OCI-LY1 (cell line): ENCODE results near the gene SCN3A.

Experiments used
- CTCF ChIP-seq: fragments of 200-600 bp; sonication (generic), shearing (Covaris generic); IDR thresholded peaks from 2 replicates; pipeline ENCODE4 v1.5.1; 2017; ENCODE audit warnings: mild to moderate bottlenecking, antibody characterized with exemption, low read length, moderate library complexity, mixed read lengths
- EZH2 ChIP-seq: fragments of 200-600 bp; sonication (generic), shearing (Covaris generic); IDR thresholded peaks from 2 replicates; pipeline ENCODE4 v1.8.0; 2017; ENCODE audit warnings: borderline replicate concordance, mixed run types, mild to moderate bottlenecking, antibody characterized with exemption, low read length, moderate library complexity, mixed read lengths

- no peak for TF ChIP-seq CTCF
- TF ChIP-seq EZH2 = no peak
Measured at GRCh38 chr2:165202239-165202638, 1.6 kb downstream of the SCN3A start.
